ENCODE measurements around the gene TBX3. TPM values are rescaled to one million over a fixed set of nuclear protein-coding genes. Genes with fewer than 3 reads are reported as not detected.

TBX3 gene
- total and polyA plus RNA-seq, 2 donors (not counting 3 experiments of a cell fraction or from before 2014, with no cell fraction given) = 0.52 to 2.0 TPM

- TF ChIP-seq EZH2 (IDR thresholded peaks at IDR 0.05; ENCODE audit: borderline replicate concordance, low read depth, low read length, severe bottlenecking) (no peak), FOS (IDR thresholded peaks at IDR 0.05; ENCODE audit: borderline replicate concordance, insufficient read depth, low read length) (no peak)
- Histone ChIP-seq H2AFZ (ENCODE audit: low read depth, low read length) (no peak overlapping the region), H3K27me3 (ENCODE audit: control insufficient read depth in 2 of 2, insufficient read depth in 2 of 2, low read length in 2 of 2) (peaks cover 9 to 13% of the 10 kb centered on the region in 2 experiments), H3K27ac (ENCODE audit: insufficient read depth, low read depth, low read length) (no peak overlapping the region), H3K4me2 (ENCODE audit: insufficient read depth, low read length) (no peak overlapping the region), H3K4me1 (ENCODE audit: control insufficient read depth, extremely low read depth, insufficient read depth, low read length) (no peaks in the 10 kb centered on the region), H3K9me3 (replicated peaks; ENCODE audit: control insufficient read depth, insufficient read depth, low read length) (no peaks in the 10 kb centered on the region), H3K9me1 (replicated peaks; ENCODE audit: control insufficient read depth, extremely low read depth, insufficient read depth, low read length) (no peaks in the 10 kb centered on the region), H3K9ac (replicated peaks; ENCODE audit: extremely low read depth, insufficient read depth, low read length) (no peak overlapping the region), H4K20me1 (replicated peaks; ENCODE audit: control insufficient read depth, extremely low read depth, insufficient read depth, low read length) (no peaks in the 10 kb centered on the region), H3K79me2 (ENCODE audit: control insufficient read depth, insufficient read depth, low read length) (no peaks in the 10 kb centered on the region), H3K4me3 (replicated peaks in 1 of 3; ENCODE audit: insufficient read depth in 1 of 3, low read depth in 1 of 3, low read length in 3 of 3) (no peak overlapping the region), H3K36me3 (ENCODE audit: control insufficient read depth in 2 of 2, extremely low read depth in 1 of 2, insufficient read depth in 2 of 2, low read length in 2 of 2) (no peaks in the 10 kb centered on the region)
- BruUV-seq (replicated peaks) = no TSS peak
- no peak for DNase-seq (ENCODE audit: low read depth, low spot score)
- FAIRE-seq = no peak
- dilution Hi-C loops (cut with MboI; ENCODE audit: extremely low pct_ligation_motif_present, low sequenced_read_pairs) = no loop called here
- ChIA-PET CTCF (no interaction called here), POLR2A (no interaction called here)
- intact Hi-C loops (cut with micrococcal nuclease) = no loop called here
Measured at GRCh38 chr12:114678718-114679117, 5.3 kb downstream of the TBX3 start.

DNA sequence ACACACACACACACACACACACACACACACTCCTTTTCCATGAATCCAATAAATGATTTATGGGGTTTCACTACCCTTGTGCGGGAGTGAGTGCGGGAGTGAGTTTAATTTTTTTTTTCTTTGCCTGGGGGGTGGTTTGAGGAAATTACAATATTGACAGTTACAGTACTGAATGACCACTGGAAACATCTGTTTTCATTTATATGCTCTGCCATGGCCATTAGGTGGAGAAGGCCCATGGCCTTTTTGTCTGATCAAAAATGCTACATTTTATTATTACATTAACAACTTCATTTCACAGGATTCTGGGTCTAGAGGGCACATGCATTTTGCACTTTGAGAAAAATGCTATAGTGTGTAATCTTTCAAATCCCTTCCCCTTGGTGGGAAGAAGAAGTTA lies 5.9 kb downstream of the TBX3 start:
- no peaks in the 10 kb centered on the region for H3K9me3 ChIP-seq (replicated peaks; ENCODE audit: control insufficient read depth, insufficient read depth, low read length)
- no peak for FAIRE-seq
- peaks cover 8 to 9% of the 10 kb centered on the region in 2 experiments for H3K27me3 ChIP-seq (ENCODE audit: control insufficient read depth in 2 of 2, insufficient read depth in 2 of 2, low read length in 2 of 2)
- no peaks in the 10 kb centered on the region for H3K4me1 ChIP-seq (ENCODE audit: control insufficient read depth, extremely low read depth, insufficient read depth, low read length)
- no peaks in the 10 kb centered on the region for H3K36me3 ChIP-seq (ENCODE audit: control insufficient read depth in 2 of 2, extremely low read depth in 1 of 2, insufficient read depth in 2 of 2, low read length in 2 of 2)
- H4K20me1 ChIP-seq (replicated peaks; ENCODE audit: control insufficient read depth, extremely low read depth, insufficient read depth, low read length) = no peaks in the 10 kb centered on the region
- no peaks in the 10 kb centered on the region for H3K9me1 ChIP-seq (replicated peaks; ENCODE audit: control insufficient read depth, extremely low read depth, insufficient read depth, low read length)
- no peak for TF ChIP-seq MAX (IDR thresholded peaks at IDR 0.05; ENCODE audit: insufficient read depth, insufficient read length)
- no peak for TF ChIP-seq GATA2 (IDR thresholded peaks at IDR 0.05; ENCODE audit: insufficient read depth, insufficient read length, low read depth, low read length)
- no peak for TF ChIP-seq POLR2AphosphoS5 (IDR thresholded peaks at IDR 0.05; ENCODE audit: insufficient read depth, low read depth, low read length)
- TF ChIP-seq JUN (IDR thresholded peaks at IDR 0.05; ENCODE audit: borderline replicate concordance, insufficient read depth, insufficient read length, low read depth) = no peak
- TF ChIP-seq, protein P1, sequence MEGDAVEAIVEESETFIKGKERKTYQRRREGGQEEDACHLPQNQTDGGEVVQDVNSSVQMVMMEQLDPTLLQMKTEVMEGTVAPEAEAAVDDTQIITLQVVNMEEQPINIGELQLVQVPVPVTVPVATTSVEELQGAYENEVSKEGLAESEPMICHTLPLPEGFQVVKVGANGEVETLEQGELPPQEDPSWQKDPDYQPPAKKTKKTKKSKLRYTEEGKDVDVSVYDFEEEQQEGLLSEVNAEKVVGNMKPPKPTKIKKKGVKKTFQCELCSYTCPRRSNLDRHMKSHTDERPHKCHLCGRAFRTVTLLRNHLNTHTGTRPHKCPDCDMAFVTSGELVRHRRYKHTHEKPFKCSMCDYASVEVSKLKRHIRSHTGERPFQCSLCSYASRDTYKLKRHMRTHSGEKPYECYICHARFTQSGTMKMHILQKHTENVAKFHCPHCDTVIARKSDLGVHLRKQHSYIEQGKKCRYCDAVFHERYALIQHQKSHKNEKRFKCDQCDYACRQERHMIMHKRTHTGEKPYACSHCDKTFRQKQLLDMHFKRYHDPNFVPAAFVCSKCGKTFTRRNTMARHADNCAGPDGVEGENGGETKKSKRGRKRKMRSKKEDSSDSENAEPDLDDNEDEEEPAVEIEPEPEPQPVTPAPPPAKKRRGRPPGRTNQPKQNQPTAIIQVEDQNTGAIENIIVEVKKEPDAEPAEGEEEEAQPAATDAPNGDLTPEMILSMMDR (IDR thresholded peaks at IDR 0.05; ENCODE audit: extremely low read depth in 1 of 2, insufficient read depth in 1 of 2, low read depth in 1 of 2, low read length in 2 of 2) = no peak
- no peak for TF ChIP-seq FOS (IDR thresholded peaks at IDR 0.05; ENCODE audit: borderline replicate concordance, insufficient read depth, low read length)
- TF ChIP-seq MYC (IDR thresholded peaks at IDR 0.05; ENCODE audit: low read depth, low read length) = no peak
- no peak for TF ChIP-seq EZH2 (IDR thresholded peaks at IDR 0.05; ENCODE audit: borderline replicate concordance, low read depth, low read length, severe bottlenecking)
- no peak for TF ChIP-seq POLR2A (IDR thresholded peaks at IDR 0.05; ENCODE audit: low read depth, low read length)
- no peak overlapping the region for H2AFZ ChIP-seq (ENCODE audit: low read depth, low read length)
- H3K79me2 ChIP-seq (ENCODE audit: control insufficient read depth, insufficient read depth, low read length) = no peaks in the 10 kb centered on the region
- DNase-seq (ENCODE audit: low read depth, low spot score) = no peak
- no peak overlapping the region for H3K4me2 ChIP-seq (ENCODE audit: insufficient read depth, low read length)
- POLR2A ChIA-PET = no interaction called here
- CTCF ChIA-PET = no interaction called here
- no peak overlapping the region for H3K4me3 ChIP-seq (replicated peaks in 1 of 3; ENCODE audit: insufficient read depth in 1 of 3, low read depth in 1 of 3, low read length in 3 of 3)
- intact Hi-C loops (cut with micrococcal nuclease) (no loop called here), dilution Hi-C loops (cut with MboI; ENCODE audit: extremely low pct_ligation_motif_present, low sequenced_read_pairs) (no loop called here)
- no peak overlapping the region for H3K27ac ChIP-seq (ENCODE audit: insufficient read depth, low read depth, low read length)
- no TSS peak for BruUV-seq (replicated peaks)
- H3K9ac ChIP-seq (replicated peaks; ENCODE audit: extremely low read depth, insufficient read depth, low read length) = no peak overlapping the region

Measured in endothelial cell of umbilical vein (primary cell).